ENCODE results near the gene HORMAD2.
A peak's percentile ranks its signal among the peaks of the same experiment; 100 is the strongest.

The HORMAD2 gene

DNA sequence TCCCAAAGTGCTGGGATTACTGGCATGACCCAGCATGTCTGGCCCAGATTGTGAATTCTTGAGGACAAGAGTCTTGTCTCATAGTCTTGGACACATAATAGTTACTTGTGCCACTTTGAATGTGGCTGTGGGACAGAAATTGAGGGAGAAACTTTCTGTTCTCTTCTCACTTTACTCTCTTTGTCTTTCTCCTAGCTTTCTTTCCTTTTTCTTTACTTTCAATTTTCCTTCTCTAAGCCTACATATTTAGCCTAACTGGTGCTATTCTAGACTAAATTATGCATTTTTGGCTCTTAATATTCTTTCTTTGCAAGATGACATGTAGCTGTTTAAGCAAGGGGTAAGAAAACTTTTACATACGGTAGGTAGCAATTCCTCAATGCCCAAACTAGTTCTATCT is 33.2 kb downstream of the HORMAD2 start:
- no peak for DNase-seq (ENCODE audit: low read depth)

DNA sequence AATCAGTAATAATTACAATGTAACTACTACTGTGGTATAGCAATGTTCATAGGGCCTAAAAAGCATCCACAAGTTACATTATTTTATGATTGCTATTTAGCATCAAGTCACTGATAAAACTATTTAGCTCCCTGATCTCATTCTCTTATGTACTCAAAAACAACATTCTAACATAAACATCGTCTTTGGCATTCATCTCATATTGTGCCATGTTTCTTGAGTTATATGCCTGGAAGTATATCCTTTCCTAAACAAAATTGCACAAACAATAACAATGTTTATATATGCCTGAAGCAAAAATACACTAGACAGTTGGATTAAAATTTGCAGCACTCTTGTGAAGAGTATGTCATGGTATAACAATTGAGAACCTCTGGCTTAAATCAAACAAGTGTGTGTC is 34.1 kb downstream of the HORMAD2 start:
- DNase-seq (ENCODE audit: low read depth): no peak

DNA sequence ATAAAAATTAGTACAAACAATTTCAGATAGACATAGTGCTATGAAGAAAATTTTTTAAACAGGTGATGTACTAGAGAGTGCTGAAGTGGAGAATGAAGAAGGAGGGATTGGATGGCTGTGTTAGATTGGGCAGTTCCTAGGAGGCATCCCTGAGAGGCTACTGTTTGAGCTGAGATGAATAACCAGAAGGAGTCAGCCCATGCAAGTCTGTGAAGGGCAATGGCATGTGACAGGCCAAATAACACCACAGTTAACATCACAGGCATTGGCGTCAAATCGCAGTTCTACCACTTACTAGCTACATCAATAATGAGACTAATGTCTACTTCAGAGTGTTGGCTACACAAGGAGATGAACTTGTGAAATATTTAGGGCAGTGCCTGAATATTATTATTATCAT is 35.4 kb downstream of the HORMAD2 start:
- DNase-seq (ENCODE audit: low read depth): no peak

DNA sequence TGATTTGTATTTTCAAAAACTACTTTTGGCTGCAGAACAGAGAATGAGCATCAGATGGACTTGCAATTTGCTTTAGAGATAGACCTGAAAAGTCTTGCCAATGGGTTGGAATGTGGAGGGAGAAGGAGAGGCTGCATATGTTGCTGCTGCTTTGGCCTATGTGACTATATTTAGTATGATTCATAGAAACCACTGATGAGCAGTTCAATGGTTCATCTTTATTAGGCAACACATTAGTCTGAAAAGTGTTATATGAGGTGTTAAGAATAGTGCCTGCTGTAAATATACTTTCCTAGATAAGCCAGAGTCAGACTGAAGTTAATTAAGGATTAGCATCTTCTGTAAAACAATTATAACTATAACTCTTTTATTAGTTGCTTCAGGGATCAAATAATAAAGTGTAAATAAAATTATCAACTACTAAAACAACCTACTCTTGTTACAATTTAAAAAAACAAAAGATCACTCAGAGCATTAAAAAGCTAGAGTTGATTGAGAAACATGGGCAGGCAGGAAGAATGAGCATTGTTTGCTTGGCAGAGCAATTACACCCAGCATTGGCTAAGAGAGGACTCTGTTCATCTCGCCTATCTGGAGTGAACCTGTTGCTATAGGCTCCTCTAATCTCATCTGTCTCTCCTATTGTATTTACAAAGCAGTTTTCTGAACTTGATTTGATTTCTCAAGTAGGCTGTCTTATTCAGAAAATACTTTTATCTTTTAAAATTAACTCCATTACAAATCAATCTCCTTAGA is 36.3 kb downstream of the HORMAD2 start:
- DNase-seq (ENCODE audit: low read depth): peak; percentile 6

DNA sequence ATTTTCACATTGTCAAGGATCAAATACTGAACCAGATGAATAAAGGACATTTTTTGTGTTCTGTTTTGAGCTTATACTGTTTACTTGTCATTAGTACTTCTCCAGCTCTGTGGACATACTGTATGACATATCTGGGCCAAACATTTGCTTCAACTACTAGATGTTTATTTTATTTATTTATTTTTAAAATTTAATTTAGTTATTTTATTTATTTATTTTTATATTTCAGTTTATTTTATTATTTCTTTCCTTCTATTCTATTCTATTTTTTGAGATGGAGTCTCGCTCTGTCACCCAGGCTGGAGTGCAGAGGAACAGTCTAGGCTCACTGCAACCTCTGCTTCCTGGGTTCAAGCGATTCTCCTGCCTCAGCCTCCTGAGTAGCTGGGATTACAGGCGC is 37.0 kb downstream of the HORMAD2 start:
- no peak for DNase-seq (ENCODE audit: low read depth)

DNA sequence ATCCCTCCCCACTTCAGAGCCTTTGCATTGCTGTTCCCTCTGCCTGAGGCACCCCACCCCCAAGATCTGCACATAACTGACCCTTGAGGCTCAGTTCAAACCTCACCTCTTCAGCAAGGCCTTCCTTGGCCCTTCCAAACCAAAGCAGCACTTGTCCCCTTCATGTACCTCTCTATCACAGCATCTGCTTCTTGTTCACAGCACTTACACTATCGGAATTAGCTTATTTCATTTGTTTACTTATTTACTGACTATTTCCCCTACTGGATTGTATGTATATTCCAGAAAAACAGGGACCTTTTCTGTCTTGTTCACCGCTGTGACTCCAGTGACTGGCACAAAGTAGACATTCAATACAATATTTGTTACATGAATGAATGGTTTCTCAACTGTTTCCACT is 38.0 kb downstream of the HORMAD2 start:
- no peak for DNase-seq (ENCODE audit: low read depth)

DNA sequence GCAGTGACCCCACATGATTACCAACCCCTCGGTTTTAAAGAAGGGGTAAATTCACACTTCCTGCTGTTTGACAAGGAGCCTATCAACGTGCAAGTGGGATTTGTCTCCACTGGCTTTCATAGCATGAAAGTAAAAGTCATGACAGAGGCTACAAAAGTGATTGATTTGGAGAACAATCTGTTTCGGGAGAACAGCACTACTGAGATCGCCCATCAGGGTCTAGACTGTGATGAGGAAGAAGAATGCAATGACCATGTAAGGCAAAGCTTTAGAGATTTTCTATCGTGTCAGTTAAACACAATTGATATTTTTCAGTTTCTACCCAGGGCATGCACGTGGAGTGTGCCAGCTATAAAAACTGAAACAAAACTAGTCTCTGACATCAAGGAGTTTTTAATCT is 41.7 kb downstream of the HORMAD2 start:
- no peak for DNase-seq (ENCODE audit: low read depth)

DNA sequence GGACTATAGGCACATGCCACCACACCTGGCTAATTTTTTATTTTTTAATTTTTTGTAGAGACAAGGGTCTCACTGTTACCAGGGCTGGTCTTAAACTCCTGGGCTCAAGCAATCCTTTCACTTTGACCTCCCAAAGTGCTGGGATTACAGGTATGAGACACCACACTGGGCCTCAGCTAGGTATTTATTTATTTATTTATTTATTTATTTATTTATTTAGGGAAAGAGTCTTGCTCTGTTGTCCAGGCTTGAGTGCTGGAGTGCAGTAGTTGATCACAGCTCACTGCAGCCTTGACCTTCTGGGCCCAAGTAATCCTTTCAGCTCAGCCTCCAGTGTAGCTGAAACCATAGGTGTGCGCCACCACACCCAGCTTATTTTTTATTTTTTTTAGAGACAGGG is 43.2 kb downstream of the HORMAD2 start:
- DNase-seq (ENCODE audit: low read depth): no peak

DNA sequence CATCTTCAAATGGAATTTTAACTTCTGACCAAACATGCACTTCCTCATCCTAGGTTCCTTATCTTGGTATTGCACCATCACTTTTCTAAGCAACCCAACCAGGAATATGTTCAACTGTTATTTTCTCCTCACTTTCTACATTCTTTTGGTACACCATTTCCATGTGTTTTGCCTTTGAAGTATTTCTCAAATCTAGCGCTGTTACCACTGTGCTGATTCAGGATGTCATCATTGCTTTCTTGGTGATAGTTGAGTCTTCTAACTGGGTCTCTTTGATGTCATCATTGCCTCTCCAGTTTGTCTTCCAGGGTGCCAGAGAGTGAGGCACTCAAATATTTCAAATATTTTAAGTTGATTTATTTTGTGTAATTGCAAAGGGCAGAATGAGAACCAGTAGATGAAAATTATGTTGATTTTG is 47.5 kb downstream of the HORMAD2 start:
- no peak for DNase-seq (ENCODE audit: low read depth)

DNA sequence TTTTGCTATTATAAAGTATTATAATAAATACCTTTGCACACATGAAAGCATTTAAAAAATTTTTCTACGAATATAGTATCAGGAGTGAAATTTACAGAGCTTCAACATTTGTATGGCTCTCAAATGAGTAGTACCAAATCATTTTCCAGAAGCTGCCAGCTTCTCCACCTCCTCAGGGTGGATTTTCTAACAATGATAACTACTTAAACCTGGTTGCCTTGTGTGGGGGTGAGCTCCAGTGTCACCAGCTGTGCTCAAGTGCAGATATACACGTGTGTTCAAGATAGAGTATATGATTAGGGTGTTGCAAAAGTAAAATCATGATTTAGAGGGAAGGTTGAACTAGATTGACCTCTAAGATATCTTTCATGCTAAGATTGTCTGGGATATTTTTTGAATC is 48.2 kb downstream of the HORMAD2 start:
- DNase-seq (ENCODE audit: low read depth): no peak

DNA sequence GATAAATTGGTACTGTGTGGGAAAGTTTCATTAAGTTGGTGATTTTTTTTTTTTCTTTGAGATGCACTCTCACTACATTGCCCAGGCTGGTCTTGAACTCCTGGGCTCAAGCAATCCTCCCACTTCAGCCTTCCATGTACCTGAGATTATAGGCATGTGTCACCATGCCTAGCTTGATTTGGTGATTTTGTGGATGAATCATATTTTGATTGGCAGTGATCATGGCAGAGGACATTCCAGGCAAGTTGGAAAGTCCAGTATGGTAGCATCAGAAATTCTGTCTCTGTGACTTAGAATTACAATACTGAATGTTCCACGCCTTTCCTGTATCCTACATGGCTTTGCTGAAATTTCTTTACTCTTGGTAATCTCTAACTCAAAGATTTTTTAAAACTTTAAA is 49.4 kb downstream of the HORMAD2 start:
- DNase-seq (ENCODE audit: low read depth): no peak

DNA sequence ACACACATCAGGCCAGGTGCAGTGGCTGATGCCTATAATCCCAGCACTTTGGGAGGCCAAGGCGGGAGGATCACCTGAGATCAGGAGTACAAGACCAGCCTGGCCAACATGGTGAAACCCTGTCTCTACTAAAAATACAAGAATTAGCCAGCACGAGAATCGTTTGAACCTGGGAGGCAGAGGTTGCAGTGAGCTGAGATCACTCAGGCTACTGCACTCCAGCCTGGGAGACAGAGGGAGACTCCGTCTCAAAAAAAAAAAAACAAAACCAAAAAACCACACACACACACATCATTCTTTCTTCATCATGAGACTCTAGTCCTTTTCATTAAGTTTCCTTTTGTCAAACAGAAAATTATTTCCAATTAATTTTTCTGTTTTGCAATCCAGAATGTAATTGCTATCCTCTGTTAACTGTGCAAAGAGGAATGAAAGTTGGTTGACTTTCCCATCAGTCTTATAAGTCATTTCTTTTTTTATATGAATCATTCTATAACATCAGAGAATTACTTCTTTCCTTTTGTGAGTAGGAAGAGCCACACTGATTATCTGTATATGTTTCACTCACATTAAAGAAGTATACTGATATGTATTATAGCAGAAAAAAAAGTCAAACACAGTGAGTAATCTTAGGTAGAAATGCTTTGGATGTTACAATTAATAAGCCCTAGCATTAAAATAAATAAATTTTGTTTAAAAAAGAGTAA is 52.2 kb downstream of the HORMAD2 start:
- no peak for DNase-seq (ENCODE audit: low read depth)

DNA sequence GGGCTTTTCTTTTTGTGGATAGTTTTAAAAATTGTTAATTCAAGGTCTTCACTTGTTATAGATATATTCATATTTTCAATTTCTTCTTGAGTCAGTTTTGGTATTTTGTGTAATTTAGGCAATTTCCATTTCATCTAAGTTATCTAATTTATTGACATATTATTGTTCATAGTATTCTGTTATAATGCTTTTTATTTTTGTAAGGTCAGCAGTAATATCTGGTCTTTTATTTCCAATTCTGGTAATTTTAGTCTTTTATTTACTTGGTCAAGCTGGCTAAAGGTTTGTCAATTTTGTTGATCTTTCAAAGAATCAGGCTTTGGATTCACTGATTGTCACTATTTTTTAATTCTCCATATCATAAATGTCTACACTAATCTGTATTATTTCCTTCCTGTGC is 60.1 kb downstream of the HORMAD2 start:
- no peak for DNase-seq (ENCODE audit: low read depth)

DNA sequence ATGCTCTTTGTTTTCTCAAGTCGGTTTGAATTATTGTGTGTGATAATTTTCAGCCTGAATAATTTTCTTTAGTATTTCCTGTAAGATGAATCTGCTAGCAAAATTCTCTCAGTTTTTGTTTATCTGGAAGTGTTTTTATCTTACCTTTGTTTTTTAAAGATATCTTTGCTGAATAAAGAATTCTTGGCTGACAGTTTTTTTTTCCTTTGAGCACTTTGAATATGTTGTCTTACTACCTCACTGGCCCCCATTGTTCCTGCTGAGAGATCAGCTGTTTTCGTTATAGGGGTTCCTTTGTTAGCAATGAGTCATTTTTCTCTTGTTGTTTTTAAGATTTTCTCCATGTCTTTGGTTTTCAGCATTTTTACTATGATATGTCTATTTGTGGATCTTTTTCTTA is 63.0 kb downstream of the HORMAD2 start:
- no peak for DNase-seq (ENCODE audit: low read depth)

DNA sequence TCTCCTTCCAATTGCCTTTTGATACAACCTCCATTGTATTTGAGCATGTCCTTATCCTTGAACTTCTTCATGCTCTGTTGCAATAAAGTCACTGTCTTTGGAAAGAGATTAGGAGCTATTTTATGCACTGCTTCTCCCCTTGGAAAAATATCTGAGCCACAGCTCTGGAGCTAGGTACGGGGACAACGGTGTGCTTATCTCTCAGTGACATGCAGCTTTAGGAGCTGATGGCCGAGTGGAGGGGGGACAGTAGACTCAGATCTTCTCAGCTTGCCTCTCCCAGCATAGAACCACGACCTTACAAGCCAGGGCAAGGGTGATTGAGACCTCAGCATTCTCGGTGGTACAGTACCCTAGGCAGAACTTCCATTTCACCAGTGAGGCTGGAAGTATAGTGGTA is 64.1 kb downstream of the HORMAD2 start:
- DNase-seq (ENCODE audit: low read depth): no peak

DNA sequence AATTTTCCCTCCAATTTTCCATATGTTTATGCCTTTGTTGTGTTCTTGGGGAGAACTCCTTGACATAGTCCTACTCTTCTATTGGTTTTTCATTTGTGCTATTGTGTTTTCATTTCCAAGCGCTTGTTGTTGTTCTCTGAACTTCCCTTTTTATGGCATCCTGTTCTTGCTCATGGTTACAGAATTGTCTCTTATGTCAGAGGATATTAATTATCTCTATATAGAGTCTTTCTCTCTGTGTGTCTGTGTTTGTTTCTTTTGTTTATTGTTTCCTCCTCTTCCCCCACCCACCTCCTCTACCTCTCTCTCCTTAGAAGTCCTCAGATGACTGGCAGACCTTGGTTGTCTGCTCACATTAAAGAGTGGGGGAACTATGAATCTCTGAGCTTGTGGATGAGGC is 69.9 kb downstream of the HORMAD2 start:
- no peak for DNase-seq (ENCODE audit: low read depth)

DNA sequence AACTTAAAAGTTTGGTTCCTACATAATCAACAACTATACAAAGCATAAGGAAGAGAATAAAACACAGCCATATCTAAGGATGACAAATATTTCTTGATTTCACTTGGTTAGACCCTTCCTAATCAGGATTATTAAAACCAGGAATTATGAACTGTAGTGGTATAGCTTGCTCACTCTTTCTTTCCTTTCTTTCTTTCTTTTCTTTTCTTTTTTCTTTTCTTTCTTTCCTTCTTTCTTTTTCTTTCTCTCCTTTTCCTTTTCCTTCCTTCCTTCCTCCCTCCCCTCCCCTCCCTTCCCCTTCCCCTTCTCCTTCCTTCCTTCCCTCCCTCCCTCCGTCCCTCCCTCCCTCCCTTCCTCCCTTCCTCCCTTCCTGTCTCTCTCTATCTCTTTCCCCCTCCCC is 78.0 kb downstream of the HORMAD2 start:
- no peak for DNase-seq (ENCODE audit: low read depth)

DNA sequence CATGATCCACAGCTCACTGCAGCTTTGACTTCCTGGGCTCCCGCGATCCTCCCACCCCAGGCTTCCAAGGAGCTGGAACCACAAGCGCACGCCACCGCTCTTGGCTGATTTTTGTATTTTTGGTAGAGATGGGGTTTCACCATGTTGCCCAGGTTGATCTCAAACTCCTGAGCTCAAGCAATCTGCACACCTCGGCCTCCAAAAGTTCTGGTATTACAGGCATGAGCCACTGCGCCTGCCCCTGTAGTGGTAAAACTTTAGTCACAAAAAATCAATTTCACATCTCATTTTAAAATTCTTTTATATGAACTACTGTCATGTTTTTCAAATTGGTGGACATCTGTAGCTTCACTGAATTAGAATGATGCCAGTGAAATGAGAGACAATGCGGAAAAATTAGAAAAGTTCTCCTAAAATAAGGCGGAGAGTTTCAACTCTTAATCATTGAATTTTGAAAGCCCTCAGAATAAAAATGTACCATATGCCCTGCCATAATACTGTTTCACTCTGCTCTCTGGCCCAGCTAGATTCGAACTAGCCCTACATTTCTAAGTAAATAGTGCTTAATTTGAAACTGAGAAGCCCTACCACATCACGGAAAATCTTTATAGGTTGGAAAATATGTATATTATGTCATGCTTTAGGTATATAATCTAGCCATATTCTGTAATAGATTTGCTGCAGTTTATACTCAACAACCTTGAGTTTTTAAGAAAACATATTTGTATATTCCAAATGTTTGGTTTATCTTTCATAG is 78.7 kb downstream of the HORMAD2 start:
- DNase-seq (ENCODE audit: low read depth): no peak

DNA sequence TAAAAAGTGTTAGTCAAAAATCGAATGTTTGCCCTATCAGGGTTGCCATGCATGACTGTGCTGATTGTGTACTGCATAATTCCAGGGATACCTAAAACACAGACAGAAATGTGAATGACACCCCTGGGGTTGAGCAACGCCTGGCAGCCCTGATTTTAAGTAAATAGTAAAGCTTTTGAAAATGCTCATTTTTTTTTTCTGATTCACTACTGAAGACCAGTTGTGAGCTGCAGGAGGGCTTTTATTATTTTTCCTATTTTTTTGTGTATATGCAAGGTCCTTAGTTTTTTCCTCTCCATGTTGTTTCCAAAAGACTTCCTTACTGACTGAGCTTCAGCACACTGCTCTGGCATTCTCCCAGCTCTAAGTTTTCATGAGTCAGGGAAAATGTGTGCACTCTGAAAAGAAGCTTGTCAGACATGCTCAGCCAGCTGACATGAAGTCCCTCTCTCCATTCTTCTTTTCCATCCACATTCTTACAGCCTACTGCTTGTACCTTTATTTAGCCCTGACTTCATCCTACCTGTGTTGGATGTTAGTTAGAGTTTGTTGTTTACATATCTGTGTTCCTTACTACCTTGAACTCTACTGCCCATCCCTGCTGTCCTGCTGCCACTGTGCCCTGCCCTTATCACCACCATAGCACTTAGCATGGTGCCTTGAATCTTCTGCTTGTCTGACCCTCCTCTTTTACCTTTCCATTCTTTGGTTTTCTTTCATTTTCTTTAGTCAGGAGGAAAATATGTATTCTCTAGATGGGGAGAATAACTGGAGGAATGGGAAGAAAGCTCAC is 79.5 kb downstream of the HORMAD2 start:
- peak; percentile 40 for DNase-seq (ENCODE audit: low read depth)

DNA sequence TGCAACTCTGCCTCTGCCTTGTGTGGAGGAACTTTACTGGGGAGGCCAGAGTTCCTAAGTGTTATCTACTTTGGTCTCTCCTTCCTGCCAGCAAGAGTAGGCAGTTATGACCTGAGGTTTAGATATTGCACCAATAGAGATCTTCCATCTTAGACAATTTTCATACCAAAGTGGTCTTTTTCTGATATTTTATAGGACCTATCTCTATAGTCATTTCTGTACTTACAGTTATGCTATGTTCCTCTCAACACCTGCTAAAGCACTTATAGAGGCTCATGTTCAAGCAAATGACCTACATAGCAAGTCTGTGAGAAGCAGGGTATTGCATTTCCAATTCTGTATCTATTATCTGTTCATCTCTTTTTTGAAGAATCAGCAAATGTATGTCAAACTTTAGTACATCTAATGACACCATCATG is 80.8 kb downstream of the HORMAD2 start:
- no peak for DNase-seq (ENCODE audit: low read depth)

DNA sequence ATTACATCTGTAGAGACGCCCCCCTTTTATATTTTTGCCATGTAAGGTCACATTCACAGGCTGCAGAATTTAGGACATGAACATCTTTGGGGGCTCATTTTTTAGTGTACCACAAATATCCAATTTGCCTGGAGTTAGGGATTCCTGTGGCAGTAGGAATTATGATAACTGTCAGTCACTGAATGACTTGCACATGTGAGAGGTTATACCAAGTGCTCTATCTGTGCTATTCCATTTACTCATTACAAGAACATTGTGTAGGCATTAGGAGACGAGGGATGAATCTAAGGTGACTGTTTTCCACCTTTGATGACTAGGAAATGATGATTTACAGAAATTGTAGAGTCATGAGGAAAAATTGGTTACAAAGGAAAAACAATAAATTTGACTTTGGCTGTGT is 87.0 kb downstream of the HORMAD2 start:
- no peak for DNase-seq (ENCODE audit: low read depth)

DNA sequence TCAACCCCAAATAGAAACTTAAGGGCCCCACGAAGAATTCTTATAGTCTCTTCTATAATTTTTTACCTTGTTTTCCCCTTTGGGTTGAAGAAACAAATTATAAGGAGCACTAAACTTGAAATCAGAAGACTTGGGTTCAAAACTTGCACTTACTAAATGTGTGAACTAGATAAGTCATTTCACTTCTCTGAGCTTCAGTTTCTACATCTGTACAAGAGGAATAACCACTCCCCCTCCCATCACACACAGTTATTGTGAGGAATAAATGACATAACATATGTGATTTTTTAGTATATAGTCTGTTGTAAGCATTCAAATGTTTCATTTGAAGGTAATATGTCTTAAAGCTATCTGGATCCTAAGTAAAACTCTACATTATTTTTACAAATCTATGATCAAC is 87.5 kb downstream of the HORMAD2 start:
- no peak for DNase-seq (ENCODE audit: low read depth)

Measured in fibroblast of the conjunctiva (primary cell).